SKM-1 (cell line): ENCODE measurements around the gene ZNF609.
"Not testable (repeated sequence)": the region's sequence is repeated elsewhere in the genome, so short reads cannot be mapped to it uniquely, and the experiment has no call there.

Experiments used
- DNase-seq: peaks from one replicate; lab custom pipeline; 2025; ENCODE audit not compliant: unreplicated experiment; lab: John Stamatoyannopoulos, UW

Gene ZNF609

DNA sequence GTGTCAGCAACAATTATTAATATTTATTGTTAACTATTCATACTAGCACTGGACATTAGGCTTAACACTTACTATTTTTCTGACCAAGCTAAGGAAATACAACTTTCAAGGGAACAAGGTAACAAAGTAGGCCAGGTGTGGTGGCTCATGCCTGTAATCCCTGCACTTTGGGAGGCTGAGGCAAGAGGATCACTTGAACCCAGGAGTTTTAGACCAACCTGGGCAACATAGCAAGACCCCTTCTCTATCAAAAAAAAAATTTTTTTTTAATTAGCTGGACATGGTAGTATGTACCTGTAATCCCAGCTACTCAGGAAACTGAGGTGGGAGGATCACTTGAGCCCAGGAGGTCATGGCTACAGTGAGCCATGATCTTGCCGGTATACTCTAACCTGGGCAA is 183.3 kb downstream of the ZNF609 start:
- no peak for DNase-seq

DNA sequence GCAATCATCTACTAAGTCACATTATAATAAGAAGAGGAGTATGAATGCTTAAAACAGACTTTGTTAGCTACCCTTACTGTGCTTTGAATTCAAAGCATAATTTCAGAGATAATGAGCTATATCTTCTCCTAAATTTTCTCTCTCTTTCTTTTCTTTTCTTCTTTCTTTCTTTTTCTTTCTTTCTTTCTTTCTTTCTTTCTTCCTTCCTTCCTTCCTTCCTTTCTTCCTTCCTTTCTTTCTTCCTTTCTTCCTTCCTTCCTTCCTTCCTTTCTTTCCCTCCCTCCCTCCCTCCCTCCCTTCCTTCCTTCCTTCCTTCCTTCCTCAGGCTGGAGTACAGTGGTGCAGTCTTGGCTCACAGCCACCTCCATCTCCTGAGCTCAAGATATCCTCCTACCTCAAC is 184.4 kb downstream of the ZNF609 start:
- DNase-seq = not testable (repeated sequence)

DNA sequence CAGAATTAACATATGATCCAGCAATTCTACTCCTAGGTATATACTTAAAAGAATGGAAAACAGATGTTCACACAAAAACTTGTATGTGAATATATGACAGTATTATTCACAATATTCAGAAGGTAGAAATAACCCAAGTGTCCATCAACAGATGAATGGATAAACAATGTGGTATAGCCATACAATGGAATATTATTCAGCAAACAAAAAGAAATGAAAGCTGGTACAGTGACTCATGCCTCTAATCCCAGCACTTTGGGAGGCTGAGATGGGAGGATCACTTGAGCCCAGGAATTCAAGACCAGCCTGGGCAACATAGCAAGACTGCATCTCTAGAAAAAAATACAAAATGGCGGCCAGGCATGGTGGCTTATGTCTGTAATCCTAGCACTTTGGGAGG is 185.6 kb downstream of the ZNF609 start:
- no peak for DNase-seq

DNA sequence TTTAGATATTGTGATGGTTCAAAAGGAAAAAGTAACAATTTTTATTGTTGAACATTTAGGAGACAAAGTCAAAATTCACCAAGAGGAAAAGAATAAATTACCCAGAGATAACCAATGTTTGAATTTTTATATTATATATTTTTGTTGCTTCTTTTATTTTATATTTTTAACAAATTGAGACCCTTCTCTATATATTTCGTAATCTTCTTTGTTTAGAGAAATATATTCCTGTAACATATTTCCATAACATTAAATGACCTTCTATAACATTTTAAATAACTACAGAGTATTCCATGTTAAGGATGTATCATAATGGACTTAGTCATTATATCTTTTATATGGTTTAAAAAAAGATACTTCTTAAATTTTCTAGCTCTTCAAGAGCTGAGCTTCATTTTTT is 187.0 kb downstream of the ZNF609 start:
- DNase-seq = no peak

DNA sequence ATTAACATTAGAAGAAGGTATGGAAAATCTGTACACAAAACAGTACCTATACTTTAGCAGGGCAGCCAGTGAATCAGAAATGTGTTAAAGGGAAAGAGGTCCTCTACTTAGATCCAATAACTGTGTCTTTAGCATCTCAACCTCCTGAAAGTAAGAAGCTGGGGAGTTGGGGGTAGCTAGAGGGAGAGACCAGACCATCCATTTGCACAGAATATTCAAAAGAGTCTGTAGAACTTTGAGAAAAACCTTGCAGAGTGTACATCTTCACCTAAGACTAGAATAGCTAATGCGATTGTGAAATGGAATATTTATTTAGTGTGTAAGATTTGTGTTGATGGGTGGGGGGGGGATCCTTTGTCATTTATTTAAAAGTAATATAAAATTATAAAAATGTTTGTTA is 190.2 kb downstream of the ZNF609 start:
- DNase-seq = no peak

DNA sequence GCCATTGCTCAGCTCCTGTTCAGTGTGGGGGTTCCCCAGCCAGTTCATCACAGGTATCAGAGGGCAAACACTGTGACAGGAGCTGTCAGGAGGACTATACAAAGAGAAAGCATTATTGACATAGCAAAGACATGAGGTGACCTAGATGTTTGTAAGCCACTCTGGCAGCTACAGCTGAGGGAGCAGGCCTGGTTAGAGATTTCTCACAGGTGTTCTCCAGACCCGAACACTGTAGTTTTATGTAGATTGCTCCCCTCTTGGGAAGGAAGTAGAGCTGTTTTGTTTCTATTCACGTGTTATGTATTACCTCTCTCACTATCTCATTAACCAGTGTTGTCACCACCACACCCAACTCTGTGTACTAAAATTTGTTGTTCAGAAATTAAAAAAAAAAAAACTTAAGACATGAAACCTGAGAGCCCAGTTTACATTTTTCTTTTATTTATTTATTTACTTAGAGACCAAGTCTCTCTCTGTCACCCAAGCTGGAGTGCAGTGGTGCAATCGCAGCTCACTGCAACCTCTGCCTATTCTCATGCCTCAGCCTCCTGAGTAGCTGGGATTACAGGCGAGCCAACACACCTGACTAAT is 191.3 kb downstream of the ZNF609 start:
- DNase-seq = no peak

DNA sequence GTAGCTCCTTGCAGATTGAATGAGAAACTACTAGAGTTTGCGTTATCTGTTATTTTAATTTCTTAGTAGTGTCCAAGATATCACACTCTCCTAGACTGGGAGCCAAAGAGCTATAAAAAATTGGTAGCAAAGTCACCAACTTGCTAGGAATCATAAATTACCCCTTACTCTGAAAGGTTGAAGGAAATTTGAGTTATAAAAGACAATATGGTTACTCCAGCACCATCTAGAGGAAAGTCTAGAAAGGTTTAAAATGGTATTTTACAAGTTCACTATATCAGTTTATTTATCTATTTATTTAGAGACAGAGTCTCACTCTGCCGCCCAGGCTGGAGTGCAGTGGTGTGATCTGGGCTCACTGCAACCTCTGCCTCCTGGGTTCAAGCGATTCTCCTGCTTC is 193.4 kb downstream of the ZNF609 start:
- DNase-seq = no peak

DNA sequence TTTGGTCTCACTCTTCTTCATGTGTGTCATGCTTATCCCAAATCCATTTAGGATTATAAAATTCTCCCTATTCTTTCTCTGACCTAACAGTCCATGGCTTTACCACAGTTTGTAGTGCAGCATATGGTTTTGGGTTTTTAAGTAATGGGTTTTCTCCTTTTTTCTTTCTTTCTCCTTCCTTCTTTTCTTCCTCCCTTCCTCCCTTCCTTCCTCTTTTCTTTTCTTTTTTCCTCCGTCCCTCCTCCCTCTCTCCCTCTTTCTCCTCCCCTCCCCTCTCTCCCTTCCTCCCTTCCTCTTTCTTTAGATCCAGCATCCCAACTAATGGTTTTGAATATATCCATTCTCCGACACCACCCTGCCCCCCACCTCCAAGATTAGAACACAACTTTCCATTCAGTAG is 196.1 kb downstream of the ZNF609 start:
- DNase-seq = no peak

DNA sequence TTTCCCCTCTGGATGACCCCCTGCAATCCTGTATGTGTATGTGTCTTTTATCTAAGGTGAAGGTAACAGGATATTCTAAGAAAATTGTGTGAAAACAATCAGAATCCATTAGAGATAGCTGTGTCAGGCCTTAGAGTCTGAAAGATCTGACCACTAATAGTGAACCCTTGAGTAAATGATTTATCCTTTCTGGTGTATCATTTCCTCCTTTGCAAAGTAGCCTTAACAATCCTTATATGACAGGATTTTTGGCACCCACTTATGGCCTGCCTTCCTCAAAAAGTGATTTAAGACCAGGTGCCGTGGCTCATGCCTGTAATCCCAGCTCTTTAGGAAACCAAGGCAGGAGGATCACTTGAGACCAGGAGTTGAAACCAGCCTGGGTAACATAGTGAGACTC is 204.8 kb downstream of the ZNF609 start:
- DNase-seq = no peak

DNA sequence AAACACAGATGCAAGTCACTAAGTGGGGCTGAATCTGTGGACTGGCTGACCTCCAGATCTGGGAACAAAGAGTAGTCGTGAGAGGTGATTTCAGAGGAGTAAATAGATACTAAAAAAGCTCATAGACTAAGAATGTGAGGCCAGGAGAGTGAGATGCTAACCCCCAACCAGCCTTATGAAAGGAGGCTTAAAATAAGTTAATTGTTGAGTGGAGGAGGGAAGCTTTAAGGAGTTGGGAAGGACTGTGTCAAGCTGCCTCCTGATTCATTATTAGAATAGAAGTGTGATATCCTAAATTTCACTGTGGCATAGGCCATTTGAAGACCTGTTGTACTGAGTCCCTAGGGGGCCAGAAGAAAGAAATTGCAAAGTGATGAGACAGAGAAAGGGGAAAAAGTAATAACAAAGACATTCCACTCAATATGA is 207.4 kb downstream of the ZNF609 start:
- no peak for DNase-seq

DNA sequence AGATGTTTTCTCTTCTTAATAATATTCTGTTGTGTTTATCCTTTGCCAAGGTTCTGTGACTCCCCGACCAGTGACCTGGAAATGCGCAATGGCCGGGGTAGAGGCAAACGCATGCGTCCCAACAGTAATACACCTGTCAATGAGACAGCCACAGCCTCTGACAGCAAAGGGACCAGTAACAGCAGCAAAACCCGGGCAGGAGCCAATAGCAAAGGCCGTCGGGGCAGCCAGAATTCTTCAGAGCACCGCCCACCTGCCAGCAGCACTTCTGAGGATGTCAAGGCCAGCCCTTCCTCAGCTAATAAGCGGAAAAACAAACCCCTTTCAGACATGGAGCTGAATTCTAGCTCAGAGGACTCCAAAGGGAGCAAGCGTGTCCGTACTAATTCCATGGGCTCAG is 213.5 kb downstream of the ZNF609 start:
- no peak for DNase-seq

DNA sequence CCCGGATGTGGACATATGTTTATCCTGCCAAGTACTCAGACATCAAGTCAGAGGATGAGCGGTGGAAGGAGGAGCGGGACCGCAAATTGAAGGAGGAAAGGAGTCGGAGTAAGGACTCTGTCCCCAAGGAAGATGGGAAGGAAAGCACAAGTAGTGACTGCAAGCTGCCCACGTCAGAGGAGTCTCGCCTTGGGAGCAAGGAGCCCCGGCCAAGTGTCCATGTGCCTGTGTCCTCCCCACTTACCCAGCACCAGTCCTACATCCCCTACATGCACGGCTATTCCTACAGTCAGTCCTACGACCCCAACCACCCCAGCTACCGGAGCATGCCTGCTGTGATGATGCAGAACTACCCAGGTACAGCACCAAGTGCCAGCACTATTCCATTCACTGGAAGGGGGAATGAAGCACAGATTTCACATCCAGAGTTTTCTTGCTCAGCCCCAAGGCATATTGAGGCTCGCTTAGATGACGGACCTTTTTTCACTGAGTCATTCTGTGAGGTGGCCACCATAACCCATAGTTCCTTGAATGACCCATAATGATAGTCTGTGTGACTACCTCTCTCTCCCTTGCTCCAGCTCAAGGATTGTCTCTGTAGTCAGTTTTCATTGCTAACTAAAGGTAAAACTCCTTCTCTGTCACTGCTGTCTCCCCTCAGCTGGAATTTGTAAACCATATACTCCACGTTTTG is 217.9 kb downstream of the ZNF609 start:
- no peak for DNase-seq

DNA sequence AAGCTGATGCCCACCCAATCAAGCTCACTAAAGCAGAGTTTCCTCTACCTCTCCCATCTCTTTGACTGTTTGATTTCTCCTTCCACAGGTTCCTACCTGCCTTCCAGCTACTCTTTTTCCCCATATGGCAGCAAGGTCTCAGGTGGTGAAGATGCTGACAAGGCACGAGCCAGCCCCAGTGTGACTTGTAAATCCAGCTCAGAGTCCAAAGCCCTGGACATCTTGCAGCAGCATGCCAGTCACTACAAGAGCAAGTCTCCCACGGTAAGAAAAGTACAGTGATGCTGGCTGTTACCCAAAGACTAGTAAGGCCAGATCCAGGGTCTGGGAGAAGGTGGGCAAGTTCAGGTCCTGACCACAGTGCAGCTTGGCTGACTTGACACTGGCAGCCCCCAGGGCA is 219.7 kb downstream of the ZNF609 start:
- DNase-seq = no peak

DNA sequence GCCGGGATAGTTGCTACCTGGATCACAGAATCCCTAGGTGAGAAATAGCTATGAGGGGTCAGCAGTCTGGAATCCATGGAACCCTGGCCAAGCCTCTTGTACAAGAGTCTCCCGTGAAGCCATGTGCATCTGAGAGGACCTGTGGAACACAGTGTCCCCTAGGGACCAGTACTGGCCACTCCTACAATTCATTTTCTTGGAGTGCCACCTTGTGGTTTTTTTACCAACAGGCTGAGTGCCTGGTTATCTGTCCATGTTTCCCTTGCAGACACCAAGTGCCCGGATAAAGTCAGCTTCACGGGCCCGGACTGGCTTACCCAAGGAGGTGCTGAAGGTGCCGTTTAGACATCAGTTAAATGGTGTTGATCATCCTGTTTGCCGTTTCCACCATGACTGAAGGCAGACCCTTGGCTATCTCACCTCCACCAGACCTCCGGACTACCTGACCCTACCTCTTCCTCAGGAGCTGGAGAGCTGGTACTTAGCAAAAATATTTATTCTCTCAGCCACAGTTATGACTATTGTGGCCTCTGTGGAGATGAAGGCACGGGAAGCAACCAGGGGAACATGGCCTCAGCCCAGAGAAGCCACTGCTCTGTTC is 221.1 kb downstream of the ZNF609 start:
- peak; percentile 32 for DNase-seq

DNA sequence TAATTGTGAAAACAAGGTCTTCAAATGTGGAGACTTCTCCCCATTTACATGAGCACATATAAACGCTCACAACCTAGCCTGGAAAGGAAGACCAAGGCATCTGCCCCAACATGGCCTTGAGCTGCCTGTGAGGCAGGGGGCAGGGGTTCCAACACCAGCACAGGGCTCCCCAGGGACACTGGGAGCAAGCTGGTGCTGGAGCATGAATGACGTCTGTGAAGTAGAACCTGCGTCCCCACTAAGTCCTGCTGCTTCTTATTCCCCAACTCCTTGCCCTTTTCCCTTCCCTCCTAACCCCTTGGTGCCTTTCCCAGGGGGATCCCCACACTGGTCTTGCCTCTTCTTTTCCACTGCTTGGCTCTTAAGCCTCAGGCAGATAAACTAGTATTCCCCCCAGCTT is 221.9 kb downstream of the ZNF609 start:
- no peak for DNase-seq

DNA sequence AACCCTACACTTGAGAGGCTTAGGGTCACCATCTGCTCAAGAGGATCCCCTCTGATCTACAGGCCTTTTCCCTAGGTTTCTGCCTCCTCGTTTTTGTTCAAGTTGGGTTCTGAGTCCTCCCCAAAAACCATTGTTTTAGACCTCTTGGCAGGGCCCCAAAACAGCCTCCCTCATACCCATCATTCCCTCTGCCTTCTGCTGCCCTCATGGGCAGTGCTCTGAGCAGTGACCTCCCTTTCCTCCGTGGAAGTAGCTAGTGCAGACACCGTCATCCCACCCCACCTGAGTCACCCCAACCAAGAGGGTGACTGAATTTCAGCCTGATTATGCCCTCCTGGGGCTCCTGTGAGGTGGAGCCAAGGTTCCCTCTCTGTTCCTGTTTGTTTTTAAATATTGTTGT is 223.0 kb downstream of the ZNF609 start:
- DNase-seq = no peak

DNA sequence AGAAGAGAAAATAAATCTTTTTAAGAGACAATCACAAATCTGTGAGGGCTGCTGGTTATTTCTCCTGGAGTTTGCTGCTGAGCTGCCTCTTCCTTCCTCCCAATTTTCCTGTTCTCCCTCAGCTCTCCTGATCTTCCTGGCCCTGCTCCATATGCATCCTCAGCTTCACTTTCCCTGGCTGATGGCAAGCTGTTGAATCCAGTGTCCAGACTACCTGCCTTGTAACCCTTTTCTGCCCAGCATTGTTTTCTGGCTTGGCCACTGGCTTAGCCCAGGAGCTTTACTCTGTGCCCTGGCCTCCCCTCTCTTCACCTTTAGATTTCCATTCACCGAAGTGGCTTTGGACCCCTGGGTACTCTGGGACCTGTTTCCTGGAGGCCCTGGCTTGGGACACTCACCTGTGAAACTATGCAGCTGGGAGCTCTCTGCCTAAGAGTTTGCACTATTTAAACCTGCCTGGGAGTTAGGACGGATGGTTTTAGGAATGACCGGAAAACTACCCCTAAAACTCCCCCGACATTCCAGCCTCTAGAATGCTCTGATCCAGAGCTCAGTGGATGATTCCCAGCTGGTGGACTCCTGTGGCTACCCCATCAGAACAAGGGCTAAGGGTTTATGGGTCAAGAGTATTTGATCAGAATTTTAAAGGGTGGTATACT is 225.0 kb downstream of the ZNF609 start:
- DNase-seq = no peak

DNA sequence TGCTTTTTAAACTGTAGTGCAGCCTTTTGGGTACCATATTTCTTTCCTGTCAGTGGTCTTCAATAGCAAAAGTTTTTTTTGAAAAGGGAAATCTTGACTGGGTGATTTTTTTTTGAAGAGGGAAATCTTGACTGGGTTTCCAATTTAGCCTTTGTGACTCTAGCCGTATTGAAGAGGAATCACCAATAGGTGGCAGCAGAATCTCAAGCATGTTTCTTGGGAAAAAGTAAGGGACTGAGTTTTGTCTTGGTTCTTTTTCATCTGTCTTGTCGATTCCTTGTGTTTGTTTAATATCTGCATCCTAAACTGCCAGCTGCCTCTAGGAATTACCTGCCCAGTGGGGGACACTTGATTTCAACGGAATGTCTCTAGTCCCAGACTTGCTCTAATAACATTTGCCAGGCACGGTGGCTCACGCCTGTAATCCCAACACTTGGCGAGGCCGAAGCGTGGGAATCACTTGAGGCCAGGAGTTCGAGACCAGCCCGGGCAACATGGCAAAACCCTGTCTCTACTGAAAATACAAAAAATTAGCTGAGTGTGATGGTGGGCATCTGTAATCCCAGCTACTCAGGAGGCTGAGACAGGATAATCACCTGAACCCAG is 225.9 kb downstream of the ZNF609 start:
- no peak for DNase-seq

DNA sequence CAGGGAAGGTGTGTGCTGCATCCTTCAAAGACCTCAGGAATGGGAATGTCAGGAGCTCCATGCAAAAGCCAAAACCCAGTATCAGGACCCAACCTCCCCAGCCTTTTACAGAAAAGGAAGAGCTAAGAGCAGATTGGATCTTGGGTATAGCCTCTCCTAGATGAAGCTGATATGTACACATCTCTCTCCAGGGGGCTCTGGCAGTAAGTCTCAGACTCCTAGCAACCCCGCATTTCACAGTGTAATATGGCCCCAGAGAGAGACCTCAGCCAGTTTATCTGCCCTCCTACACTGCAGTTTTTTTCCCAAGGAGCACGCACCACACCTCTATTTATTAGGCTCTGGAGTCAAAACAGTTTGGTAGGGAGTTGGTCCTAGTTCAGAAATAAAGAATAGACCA is 226.8 kb downstream of the ZNF609 start:
- DNase-seq = no peak

DNA sequence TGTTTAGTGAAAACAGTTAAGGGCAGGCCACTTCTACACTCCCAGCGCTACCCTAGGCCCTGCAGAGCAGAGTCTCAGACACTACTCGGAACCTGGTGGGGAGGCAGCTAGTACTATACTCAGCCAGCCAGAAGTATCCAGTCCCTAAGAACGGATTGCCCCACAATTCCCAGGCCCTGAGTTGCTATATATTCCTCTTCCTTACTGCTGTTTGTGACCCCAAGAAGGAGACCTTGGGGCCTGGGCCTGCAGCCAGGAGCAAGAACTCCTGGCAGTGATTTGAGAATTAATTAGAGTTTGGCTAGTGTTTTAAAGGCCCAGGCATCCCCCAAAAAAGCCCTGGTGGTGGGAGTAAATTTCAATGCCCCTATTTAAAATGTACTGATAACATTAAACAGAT is 227.3 kb downstream of the ZNF609 start:
- DNase-seq = no peak

DNA sequence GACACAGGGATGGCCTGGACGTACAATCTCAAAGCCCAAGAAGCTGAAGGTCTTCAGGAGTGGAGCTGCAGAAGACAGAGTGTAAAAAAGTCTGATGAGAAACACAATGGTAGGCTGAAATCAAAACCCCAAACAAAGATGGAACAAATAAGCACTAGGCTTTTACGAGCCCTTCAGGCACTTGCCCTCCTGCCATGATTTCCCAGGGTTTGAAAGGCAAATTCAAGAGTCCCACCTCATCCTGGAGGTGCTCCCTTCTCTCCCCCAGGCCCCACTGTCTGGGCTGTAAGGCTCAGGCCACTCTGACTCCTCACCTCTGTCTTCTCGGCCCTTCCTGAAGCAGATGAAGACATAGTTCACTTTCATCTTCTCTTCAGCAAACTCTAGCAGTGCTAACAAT is 228.4 kb downstream of the ZNF609 start:
- no peak for DNase-seq

DNA sequence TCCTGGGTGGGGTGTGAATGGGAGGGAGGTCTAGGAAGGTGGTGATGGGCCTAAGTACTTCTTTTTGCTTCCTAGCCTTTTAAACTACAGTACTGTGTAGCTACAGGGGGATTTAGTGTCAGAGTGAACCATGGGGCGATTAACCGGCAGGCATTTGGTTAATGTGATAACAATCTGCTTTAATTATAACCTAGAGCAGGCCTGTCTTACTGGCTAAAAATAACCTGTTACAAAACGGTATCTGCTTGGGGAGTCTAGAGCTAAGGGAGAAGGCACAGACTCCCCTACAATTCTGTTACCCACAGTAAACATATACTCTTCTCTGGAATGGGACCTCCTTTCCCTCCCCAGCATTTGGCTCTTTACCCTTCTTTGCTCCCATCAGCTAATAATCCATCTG is 229.6 kb downstream of the ZNF609 start:
- no peak for DNase-seq
